Activated T-cell treated with anti-CD3 and anti-CD28 coated beads for 48 hours (primary cell): ENCODE measurements around the gene FBXO39.
"Not testable (repeated sequence)": the region's sequence is repeated elsewhere in the genome, so short reads cannot be mapped to it uniquely, and the experiment has no call there.

Experiments used
- DNase-seq: peaks from one replicate; pipeline ENCODE4 v3.0.0-alpha.2; 2020; ENCODE audit warnings: low read depth

The FBXO39 gene

GRCh38 chr17:6775871-6776405, at the start of gene FBXO39:
Gene FBXO39 (plus strand): TSS chr17:6776215. CDS start chr17:6779869, 3,654 bp downstream.
- DNase-seq = no peak

- DNase-seq = no peak
These were observed 46.5 kb upstream of the FBXO39 start for GRCh38 chr17:6729531-6729930.

- not testable (repeated sequence) for DNase-seq
These were observed 29.4 kb upstream of the FBXO39 start for GRCh38 chr17:6746665-6747064.

GRCh38 chr17:6748617-6749016, 27.4 kb upstream of the FBXO39 start:
- DNase-seq = no peak

- no peak for DNase-seq
These were observed 26.5 kb upstream of the FBXO39 start for GRCh38 chr17:6749519-6749918.

- no peak for DNase-seq
These were observed 23.7 kb upstream of the FBXO39 start for GRCh38 chr17:6752068-6752909.

GRCh38 chr17:6753006-6753445, 23.0 kb upstream of the FBXO39 start:
- DNase-seq = no peak

- no peak for DNase-seq
These were observed 22.5 kb upstream of the FBXO39 start for GRCh38 chr17:6753546-6753945.

GRCh38 chr17:6755281-6755680, 20.7 kb upstream of the FBXO39 start:
- no peak for DNase-seq

GRCh38 chr17:6755731-6756184, 20.3 kb upstream of the FBXO39 start, which contains the start of gene XAF1:
Gene XAF1 (plus strand): TSS chr17:6756046. CDS start chr17:6756079, 33 bp downstream.
- DNase-seq = no peak

- no peak for DNase-seq
These were observed 19.5 kb upstream of the FBXO39 start for GRCh38 chr17:6756425-6757031.

- no peak for DNase-seq
These were observed 18.3 kb upstream of the FBXO39 start for GRCh38 chr17:6757747-6758146.

- DNase-seq = no peak
These were observed 14.2 kb upstream of the FBXO39 start for GRCh38 chr17:6761779-6762178.

GRCh38 chr17:6768447-6768846, 7.6 kb upstream of the FBXO39 start:
- no peak for DNase-seq

GRCh38 chr17:6772016-6772415, 4.0 kb upstream of the FBXO39 start:
- no peak for DNase-seq

GRCh38 chr17:6774906-6775305, 1.1 kb upstream of the FBXO39 start:
- DNase-seq = not testable (repeated sequence)

GRCh38 chr17:6779411-6779810, 3.4 kb downstream of the FBXO39 start:
- DNase-seq = no peak

- DNase-seq = no peak
These were observed 4.0 kb downstream of the FBXO39 start for GRCh38 chr17:6780001-6780400.

- DNase-seq = no peak
These were observed 4.9 kb downstream of the FBXO39 start for GRCh38 chr17:6780886-6781285.

- DNase-seq = no peak
These were observed 6.2 kb downstream of the FBXO39 start for GRCh38 chr17:6782244-6782643.

- DNase-seq = no peak
These were observed 10.6 kb downstream of the FBXO39 start for GRCh38 chr17:6786618-6787017.

- DNase-seq = no peak
These were observed 11.2 kb downstream of the FBXO39 start for GRCh38 chr17:6787081-6787693.

GRCh38 chr17:6789146-6789545, 13.1 kb downstream of the FBXO39 start:
- DNase-seq = no peak
